Astrocyte (in vitro differentiated cells and primary cell): ENCODE data around the gene RNPS1. TPM values are rescaled to one million over a fixed set of nuclear protein-coding genes. Genes with fewer than 3 reads are reported as not detected.

Experiments used
- DNase-seq: peaks from one replicate; pipeline ENCODE4 v3.0.0-alpha.2; 2010; ENCODE audit warnings: low read depth
- FAIRE-seq: peaks from 2 replicates; lab custom pipeline; 2011; peaks lifted over from hg19 to GRCh38; lab: Jason Lieb, UNC
- H2AFZ ChIP-seq: 2 replicates; pipeline ENCODE4 v1.6.0; 2012; ENCODE audit warnings: low read depth, low read length, inconsistent platforms
- H3K27ac ChIP-seq: 2 replicates; pipeline ENCODE4 v1.5.1; 2011; ENCODE audit warnings: low read depth, low read length, inconsistent platforms
- H3K27me3 ChIP-seq: 2 replicates; pipeline ENCODE4 v1.6.0; 2011; ENCODE audit warnings: low read length, inconsistent platforms; ENCODE audit not compliant: insufficient read depth
- H3K36me3 ChIP-seq: 2 replicates; pipeline ENCODE4 v1.5.1; 2011; ENCODE audit warnings: low read length, inconsistent platforms; ENCODE audit not compliant: insufficient read depth
- H3K4me1 ChIP-seq: 2 replicates; pipeline ENCODE4 v1.5.1; 2011; ENCODE audit warnings: low read length, inconsistent platforms; ENCODE audit not compliant: insufficient read depth
- H3K4me2 ChIP-seq: 2 replicates; pipeline ENCODE4 v1.6.0; 2012; ENCODE audit warnings: low read length, inconsistent platforms
- H3K4me3 ChIP-seq: 2 replicates; pipeline ENCODE4 v1.5.1; 2011; ENCODE audit warnings: low read depth, mild to moderate bottlenecking, low read length, inconsistent platforms; ENCODE audit not compliant: insufficient read depth
- H3K79me2 ChIP-seq: 2 replicates; pipeline ENCODE4 v1.6.0; 2012; ENCODE audit warnings: mild to moderate bottlenecking, low read length, inconsistent platforms; ENCODE audit not compliant: insufficient read depth
- H3K9ac ChIP-seq: 2 replicates; pipeline ENCODE4 v1.6.0; 2012; ENCODE audit warnings: mild to moderate bottlenecking, low read length, inconsistent platforms
- H3K9me3 ChIP-seq: 2 replicates; pipeline ENCODE4 v1.5.1; 2012; ENCODE audit warnings: low read depth, mild to moderate bottlenecking, low read length, inconsistent platforms; ENCODE audit not compliant: insufficient read depth
- H4K20me1 ChIP-seq: 2 replicates; pipeline ENCODE4 v1.6.0; 2012; ENCODE audit warnings: low read length, inconsistent platforms; ENCODE audit not compliant: insufficient read depth
- H3K27ac Mint-ChIP-seq: one replicate; pipeline ENCODE4 v1.8.0; 2021; ENCODE audit warnings: mild to moderate bottlenecking, mixed read lengths; ENCODE audit not compliant: unreplicated experiment
- H3K27me3 Mint-ChIP-seq: one replicate; pipeline ENCODE4 v1.8.0; 2021; ENCODE audit warnings: low read depth, mixed read lengths; ENCODE audit not compliant: unreplicated experiment
- H3K36me3 Mint-ChIP-seq: one replicate; pipeline ENCODE4 v1.8.0; 2021; ENCODE audit warnings: low read depth, mixed read lengths; ENCODE audit not compliant: unreplicated experiment
- H3K4me1 Mint-ChIP-seq: one replicate; pipeline ENCODE4 v1.8.0; 2021; ENCODE audit warnings: low read depth, mixed read lengths; ENCODE audit not compliant: unreplicated experiment
- H3K4me3 Mint-ChIP-seq: one replicate; pipeline ENCODE4 v1.8.0; 2021; ENCODE audit warnings: mild to moderate bottlenecking, moderate library complexity, mixed read lengths; ENCODE audit not compliant: unreplicated experiment
- H3K9me3 Mint-ChIP-seq: one replicate; pipeline ENCODE4 v1.8.0; 2021; ENCODE audit warnings: mild to moderate bottlenecking, mixed read lengths; ENCODE audit not compliant: unreplicated experiment
- EZH2 ChIP-seq: IDR thresholded peaks from 2 replicates; pipeline ENCODE4 v1.6.1; 2012; ENCODE audit warnings: mild to moderate bottlenecking, low read length, inconsistent platforms; ENCODE audit not compliant: insufficient read depth
- total RNA-seq: library from RNA; stranded (reverse); gene quantifications from 2 replicates; pipeline ENCODE4 v1.2.1, GENCODE V29; 2021
- TF ChIP-seq, protein P1 (sequence below): IDR thresholded peaks from 2 replicates; pipeline ENCODE4 v1.5.1; 2011; ENCODE audit warnings: low read depth, mild to moderate bottlenecking, inconsistent platforms, low read length, moderate library complexity; ENCODE audit not compliant: insufficient read depth

Gene RNPS1
- total RNA-seq, 1 donor from 2014 or later, result 209 TPM

DNA sequence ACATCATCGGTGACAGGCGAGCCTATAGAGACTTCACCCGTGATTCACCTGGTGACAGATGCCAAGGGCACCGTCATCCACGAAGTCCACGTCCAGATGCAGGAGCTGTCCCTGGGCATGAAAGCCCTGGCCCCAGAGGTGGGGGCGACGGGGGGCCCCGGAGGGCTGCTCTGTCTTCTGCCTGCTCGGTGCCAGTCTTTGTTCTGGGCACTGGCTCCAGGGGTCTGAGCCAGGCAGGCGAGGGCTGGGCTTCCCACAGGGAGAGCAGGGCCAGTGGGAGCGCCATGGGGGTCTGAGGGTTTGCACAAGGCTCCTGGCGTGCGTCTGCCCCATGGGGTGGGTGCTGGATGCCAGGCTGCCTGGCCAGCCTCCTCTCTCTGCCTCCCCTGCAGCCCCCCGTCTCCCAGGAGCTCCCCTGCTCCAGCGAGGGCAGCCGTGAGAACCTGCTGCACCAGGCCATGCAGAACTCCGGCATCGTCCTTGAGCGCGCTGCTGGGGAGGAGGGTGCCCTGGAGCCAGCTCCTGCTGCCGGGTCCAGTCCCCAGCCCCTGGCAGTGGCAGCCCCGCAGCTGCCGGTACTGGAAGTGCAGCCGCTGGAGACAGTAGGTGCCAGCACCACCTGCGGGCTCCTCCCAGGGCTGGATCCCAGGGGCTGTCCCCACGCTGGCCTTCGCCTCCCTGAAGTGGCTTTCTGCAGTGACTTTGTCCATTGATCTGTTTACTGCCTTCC is 34.7 kb downstream of the RNPS1 start:
- Histone ChIP-seq H4K20me1 (peaks cover 49% of the 10 kb centered on the region), H3K79me2 (peaks cover 9% of the 10 kb centered on the region), H3K4me1 (peaks cover 10% of the 10 kb centered on the region), H3K9me3 (no peaks in the 10 kb centered on the region), H2AFZ (no peak overlapping the region), H3K4me2 (no peak overlapping the region), H3K36me3 (peaks cover 4% of the 10 kb centered on the region), H3K27ac (no peak overlapping the region), H3K4me3 (no peak overlapping the region), H3K9ac (no peak overlapping the region), H3K27me3 (peaks cover 4% of the 10 kb centered on the region)
- DNase-seq (no peak), FAIRE-seq (no peak)
- Mint-ChIP-seq H3K27me3 (no peaks in the 10 kb centered on the region), H3K4me1 (no peaks in the 10 kb centered on the region), H3K27ac (no peak overlapping the region), H3K9me3 (no peaks in the 10 kb centered on the region), H3K4me3 (no peak overlapping the region), H3K36me3 (peaks cover 2% of the 10 kb centered on the region)
- TF ChIP-seq, protein P1, sequence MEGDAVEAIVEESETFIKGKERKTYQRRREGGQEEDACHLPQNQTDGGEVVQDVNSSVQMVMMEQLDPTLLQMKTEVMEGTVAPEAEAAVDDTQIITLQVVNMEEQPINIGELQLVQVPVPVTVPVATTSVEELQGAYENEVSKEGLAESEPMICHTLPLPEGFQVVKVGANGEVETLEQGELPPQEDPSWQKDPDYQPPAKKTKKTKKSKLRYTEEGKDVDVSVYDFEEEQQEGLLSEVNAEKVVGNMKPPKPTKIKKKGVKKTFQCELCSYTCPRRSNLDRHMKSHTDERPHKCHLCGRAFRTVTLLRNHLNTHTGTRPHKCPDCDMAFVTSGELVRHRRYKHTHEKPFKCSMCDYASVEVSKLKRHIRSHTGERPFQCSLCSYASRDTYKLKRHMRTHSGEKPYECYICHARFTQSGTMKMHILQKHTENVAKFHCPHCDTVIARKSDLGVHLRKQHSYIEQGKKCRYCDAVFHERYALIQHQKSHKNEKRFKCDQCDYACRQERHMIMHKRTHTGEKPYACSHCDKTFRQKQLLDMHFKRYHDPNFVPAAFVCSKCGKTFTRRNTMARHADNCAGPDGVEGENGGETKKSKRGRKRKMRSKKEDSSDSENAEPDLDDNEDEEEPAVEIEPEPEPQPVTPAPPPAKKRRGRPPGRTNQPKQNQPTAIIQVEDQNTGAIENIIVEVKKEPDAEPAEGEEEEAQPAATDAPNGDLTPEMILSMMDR, result no peak
- TF ChIP-seq EZH2, result no peak

DNA sequence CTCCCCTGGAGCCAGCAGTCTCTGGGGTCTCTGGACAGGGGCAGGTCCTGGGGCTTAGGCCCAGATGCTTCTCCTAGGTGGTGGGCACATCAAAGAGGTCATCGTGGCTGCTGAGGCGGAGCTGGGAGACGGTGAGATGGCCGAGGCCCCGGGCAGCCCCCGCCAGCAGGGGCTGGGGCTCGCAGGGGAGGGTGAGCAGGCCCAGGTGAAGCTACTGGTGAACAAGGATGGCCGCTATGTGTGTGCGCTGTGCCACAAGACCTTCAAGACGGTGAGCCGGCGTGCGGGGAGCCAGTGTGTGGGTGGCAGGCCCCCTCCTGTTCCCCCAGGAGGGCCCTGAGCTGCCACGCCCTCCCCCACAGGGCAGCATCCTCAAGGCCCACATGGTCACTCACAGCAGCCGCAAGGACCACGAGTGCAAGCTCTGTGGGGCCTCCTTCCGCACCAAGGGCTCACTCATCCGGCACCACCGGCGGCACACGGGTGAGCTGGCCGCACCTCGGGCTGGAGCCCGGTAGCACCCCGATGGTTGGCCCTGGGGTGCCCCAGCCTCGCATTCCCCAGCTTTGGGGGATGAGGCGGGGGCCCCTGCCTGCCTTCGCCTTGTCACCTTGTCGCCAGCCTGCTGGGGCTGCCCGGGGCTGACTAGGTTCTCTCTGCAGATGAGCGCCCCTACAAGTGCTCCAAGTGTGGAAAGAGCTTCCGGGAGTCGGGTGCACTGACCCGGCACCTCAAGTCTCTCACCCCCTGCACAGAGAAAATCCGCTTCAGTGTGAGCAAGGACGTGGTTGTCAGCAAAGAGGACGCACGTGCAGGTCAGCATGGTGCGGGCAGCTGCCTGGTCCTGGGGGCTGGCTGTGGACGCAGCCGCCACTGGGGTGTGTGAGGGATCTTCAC is 35.6 kb downstream of the RNPS1 start:
- H3K9me3 ChIP-seq, result no peaks in the 10 kb centered on the region
- H3K79me2 ChIP-seq, result peaks cover 15% of the 10 kb centered on the region
- H3K9ac ChIP-seq, result no peak overlapping the region
- H3K36me3 Mint-ChIP-seq, result peaks cover 2% of the 10 kb centered on the region
- H3K4me1 Mint-ChIP-seq, result no peaks in the 10 kb centered on the region
- no peak overlapping the region for H2AFZ ChIP-seq
- no peak overlapping the region for H3K4me3 ChIP-seq
- no peaks in the 10 kb centered on the region for H3K9me3 Mint-ChIP-seq
- peaks cover 10% of the 10 kb centered on the region for H3K4me1 ChIP-seq
- TF ChIP-seq, protein P1, result no peak
- TF ChIP-seq EZH2, result no peak
- no peak overlapping the region for H3K4me3 Mint-ChIP-seq
- H4K20me1 ChIP-seq, result peaks cover 56% of the 10 kb centered on the region
- H3K27me3 ChIP-seq, result no peaks in the 10 kb centered on the region
- no peak overlapping the region for H3K4me2 ChIP-seq
- DNase-seq (no peak), FAIRE-seq (no peak)
- H3K27ac Mint-ChIP-seq, result no peak overlapping the region
- H3K27me3 Mint-ChIP-seq, result no peaks in the 10 kb centered on the region
- H3K36me3 ChIP-seq, result peaks cover 4% of the 10 kb centered on the region
- H3K27ac ChIP-seq, result no peak overlapping the region
